Measurements from ENCODE around the gene IFNA13. TPM values are rescaled to one million over a fixed set of nuclear protein-coding genes. Genes with fewer than 3 reads are reported as not detected.
"Not testable (repeated sequence)": the region's sequence is repeated elsewhere in the genome, so short reads cannot be mapped to it uniquely, and the experiment has no call there.

The IFNA13 gene
- total and polyA plus RNA-seq, 2 donors, result not detected

DNA sequence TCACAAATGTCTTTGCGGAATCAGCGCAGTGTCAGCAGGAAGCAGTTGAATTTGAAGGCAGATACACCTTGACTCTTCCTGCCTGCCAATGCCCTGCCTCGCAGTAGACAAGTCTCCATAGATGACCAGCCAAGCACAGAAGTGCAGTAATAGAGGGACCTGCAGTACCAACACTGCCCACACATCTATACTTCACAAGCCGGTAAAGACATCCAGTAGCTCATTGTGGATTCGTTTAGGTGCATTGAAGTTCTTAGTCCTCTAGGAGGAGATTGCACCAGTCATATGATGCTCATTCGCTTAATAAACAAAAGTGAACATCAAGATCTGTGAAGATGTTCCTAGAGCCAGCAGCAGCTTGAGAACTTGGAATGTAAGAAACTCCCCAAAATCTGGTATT lies 24.4 kb upstream of the IFNA13 start:
- 85% methylated on average over 6 of the region's 6 CpGs for WGBS
- Histone ChIP-seq H3K36me3 (ENCODE audit: insufficient read depth) (no peaks in the 10 kb centered on the region), H3K4me3 (ENCODE audit: low read depth, low read length) (no peak overlapping the region), H3K27ac (ENCODE audit: low read depth) (no peak overlapping the region), H3K4me1 (ENCODE audit: insufficient read depth) (no peaks in the 10 kb centered on the region)
- DNase-seq (ENCODE audit: extremely low spot score), result no peak

DNA sequence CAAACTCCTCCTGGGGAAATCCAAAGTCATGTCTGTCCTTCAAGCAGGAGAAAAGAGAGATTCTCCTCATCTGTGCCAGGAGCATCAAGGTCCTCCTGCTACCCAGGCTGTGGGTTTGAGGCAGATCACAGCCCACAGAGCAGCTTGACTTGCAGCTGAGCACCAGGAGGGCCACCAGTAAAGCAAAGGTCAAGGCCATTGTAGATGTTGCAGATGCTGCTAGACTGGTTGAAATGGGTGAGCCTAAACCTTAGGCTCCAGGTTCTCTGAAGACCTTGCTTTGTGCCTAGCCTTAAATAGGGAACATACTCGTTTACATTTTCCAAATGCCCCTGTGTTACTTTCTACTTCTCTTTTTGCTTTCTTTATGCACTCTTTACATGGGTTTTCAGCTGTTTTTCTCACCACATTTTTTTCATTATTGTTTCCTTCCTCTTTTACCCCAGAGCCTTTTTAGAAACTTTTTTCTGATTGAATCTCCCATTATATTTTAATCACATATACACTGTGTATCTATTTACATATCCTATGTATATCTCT lies 17.3 kb upstream of the IFNA13 start, which contains the start of gene IFNA2:
IFNA2 (minus strand) TSS at position 268 of the 540 bp plus-strand sequence; CDS start at position 199, 69 bp downstream.
- no peak for DNase-seq (ENCODE audit: extremely low spot score)
- H3K4me1 ChIP-seq (ENCODE audit: insufficient read depth), result no peaks in the 10 kb centered on the region
- no peak within 1 kb of the TSS for H3K27ac ChIP-seq (ENCODE audit: low read depth)
- no peak within 1 kb of the TSS for H3K4me3 ChIP-seq (ENCODE audit: low read depth, low read length)
- 47% methylated on average over 1 of the region's 1 CpG for WGBS
- no peaks in the 10 kb centered on the region for H3K36me3 ChIP-seq (ENCODE audit: insufficient read depth)

DNA sequence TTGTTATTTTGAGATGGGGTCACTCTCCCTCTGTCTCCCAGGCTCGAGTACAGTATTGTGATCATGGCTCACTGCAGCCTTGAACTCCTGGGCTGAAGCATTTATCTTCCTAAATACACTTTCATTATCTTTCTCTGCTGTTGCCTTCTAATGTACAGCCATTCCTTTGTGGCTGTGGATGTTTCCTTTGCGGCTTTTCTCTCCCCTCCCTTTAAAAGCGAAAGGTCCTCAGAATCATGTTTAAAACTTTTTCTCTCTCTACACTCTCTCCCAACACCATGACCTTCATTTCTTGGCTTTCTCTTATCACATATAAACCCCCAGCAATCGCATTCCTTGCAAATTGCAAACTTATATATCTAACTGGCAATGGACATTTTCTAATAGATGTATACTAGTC lies 15.8 kb upstream of the IFNA13 start:
- H3K4me3 ChIP-seq (ENCODE audit: low read depth, low read length), result no peak overlapping the region
- H3K27ac ChIP-seq (ENCODE audit: low read depth), result no peak overlapping the region
- H3K4me1 ChIP-seq (ENCODE audit: insufficient read depth), result no peaks in the 10 kb centered on the region
- no peaks in the 10 kb centered on the region for H3K36me3 ChIP-seq (ENCODE audit: insufficient read depth)
- no peak for DNase-seq (ENCODE audit: extremely low spot score)
- WGBS, result 64% methylated on average over 4 of the region's 4 CpGs

DNA sequence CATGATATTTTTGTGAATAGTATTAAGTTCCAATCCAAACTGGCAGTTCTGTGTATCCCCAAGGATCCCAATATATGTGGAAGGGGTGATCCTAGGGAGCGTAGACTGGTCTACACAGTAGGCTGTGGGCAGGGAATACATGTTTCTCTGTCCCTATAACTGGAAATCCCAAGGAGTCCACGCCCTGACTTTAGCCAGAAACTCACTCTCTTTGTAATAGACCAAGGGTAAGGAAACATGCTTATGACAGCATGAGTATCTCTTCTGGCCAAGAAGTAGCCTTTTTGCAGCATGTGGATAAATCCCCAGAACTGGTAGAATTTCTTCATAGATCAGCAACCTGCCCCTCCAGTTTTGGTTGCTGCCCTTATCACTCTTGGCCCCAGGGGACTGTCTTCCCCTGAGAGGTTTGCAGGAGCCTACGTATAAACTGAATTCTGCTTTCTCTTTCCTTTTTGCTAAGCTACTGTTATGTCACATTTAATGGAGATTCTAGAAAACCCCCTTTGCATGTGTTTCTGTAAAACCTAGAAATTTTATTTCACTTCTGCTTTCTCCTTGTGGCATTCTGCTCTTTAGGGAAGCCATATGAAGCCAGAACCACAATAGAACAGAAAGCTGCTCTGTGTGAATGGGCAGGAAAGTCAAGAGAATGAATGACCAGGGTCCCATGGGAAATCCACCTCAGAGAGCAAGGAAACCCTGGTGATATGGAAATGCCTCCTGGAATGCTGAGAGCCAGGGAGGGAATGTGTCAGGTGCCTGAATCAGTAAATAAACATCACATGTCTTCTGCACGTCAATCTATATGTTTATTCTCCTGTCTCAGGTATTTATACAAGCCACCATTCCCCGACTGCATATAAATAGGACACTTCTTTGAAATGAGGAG lies 13.8 kb upstream of the IFNA13 start:
- DNase-seq (ENCODE audit: extremely low spot score), result no peak
- H3K4me1 ChIP-seq (ENCODE audit: insufficient read depth), result no peaks in the 10 kb centered on the region
- no peaks in the 10 kb centered on the region for H3K36me3 ChIP-seq (ENCODE audit: insufficient read depth)
- H3K4me3 ChIP-seq (ENCODE audit: low read depth, low read length), result no peak overlapping the region
- 44% methylated on average over 5 of the region's 5 CpGs for WGBS
- no peak overlapping the region for H3K27ac ChIP-seq (ENCODE audit: low read depth)

DNA sequence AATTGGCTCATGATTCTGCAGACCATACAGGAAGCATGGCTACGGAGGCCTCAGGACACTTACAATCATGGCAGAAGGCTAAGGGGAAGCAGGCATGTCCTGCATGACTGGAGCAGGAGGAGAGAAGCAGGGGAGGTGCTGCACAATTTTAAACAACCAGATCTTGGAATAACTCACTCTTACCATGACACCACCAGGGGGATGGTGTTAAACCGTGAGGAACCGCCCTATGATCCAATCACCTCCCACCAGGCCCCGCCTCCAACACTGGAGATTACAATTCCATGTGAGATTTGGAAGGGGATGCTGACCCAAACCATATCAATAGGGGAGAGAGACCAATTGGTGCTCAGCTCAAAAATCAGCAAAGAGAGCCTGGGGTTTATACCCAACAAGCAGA lies 3.6 kb upstream of the IFNA13 start:
- H3K4me1 ChIP-seq (ENCODE audit: insufficient read depth); H3K4me3 ChIP-seq (ENCODE audit: low read depth, low read length); DNase-seq (ENCODE audit: extremely low spot score); H3K36me3 ChIP-seq (ENCODE audit: insufficient read depth); H3K27ac ChIP-seq (ENCODE audit: low read depth): not testable (repeated sequence)
- WGBS, result 73% methylated on average over 4 of the region's 4 CpGs

DNA sequence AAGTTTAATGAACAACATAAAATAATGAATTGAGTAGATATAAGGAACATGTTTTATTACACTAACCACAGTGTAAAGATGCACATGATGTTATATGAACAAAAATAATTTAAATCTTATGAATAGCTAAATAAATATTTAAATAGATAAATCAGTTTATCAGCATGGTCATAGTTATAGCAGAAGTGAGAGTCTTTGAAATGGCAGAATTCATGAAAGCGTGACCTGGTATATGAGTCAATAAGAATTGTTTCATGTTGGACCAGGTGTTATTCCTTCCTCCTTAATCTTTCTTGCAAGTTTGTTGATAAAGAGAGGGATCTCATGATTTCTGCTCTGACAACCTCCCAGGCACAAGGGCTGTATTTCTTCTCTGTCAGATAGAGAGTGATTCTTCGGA lies 688 bp downstream of the IFNA13 start:
- H3K27ac ChIP-seq (ENCODE audit: low read depth); H3K4me3 ChIP-seq (ENCODE audit: low read depth, low read length); H3K36me3 ChIP-seq (ENCODE audit: insufficient read depth); H3K4me1 ChIP-seq (ENCODE audit: insufficient read depth); DNase-seq (ENCODE audit: extremely low spot score): not testable (repeated sequence)
- WGBS, result 90% methylated on average over 1 of the region's 2 CpGs

DNA sequence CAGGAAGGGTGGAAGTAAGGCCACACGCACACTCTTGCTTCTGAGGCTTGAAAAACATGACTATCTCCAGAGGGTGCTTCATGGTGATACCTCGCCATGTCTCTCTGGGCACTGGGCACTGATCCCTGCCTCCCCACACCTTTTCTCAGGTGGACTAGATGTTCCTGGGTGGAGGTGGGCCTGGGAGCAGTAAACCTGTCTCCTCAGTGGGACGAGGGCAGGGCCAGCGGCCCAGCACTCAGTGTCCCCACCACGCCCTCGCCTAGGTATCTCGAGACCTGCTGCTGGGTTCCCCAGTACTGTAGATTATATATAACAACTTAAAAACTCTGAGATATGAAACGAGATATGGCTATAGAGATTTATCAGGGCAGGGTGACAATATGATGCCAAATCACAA lies 5.6 kb downstream of the IFNA13 start:
- H3K4me3 ChIP-seq (ENCODE audit: low read depth, low read length), result no peak overlapping the region
- H3K27ac ChIP-seq (ENCODE audit: low read depth), result no peak overlapping the region
- WGBS, result 89% methylated on average over 8 of the region's 8 CpGs

DNA sequence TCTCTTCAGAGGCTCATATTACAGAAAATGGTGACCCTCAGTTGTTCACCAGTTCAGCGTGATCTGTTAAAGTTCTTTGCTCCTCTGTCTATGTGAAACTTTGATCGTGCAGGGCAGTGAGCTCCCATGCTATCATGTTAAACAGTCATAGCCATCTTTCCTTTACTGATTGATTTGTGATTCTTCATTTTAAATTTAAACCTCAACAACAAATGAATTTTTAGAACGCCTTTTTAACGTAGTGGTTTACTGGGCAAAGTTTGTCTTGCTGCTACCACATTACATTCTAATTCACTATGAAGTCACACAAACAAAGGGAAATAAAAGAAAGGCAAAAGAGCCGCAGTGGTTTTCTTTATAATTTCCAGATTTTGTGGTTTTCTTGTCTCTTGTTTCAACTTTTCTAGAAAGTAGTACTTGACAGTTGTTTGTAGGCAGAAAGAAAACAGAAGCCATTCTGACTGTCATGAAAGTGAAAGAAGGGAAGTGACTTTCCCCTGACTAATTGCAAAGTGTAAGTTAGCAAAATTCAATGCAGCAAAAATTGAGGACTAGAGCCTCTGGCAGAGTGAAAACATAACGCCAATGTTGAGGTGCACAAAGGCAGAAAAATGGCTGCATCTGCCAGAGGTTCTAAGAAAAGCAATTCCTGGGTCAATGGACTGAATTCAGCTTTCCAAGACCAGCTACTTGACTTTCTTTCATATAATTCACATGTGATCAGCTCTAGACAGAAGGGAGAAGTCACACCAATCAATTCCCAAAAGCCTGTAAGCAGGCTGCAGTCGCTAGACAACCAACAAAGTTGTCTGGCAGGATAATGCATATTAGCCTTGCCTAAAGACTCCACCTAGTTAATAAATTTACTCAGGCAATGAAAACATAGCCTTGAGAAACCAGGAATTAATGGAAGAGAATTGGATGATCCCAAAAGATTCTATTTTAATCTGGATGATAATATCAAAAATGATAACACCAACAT lies 10.1 kb downstream of the IFNA13 start:
- Histone ChIP-seq H3K27ac (ENCODE audit: low read depth) (no peak overlapping the region), H3K4me1 (ENCODE audit: insufficient read depth) (no peaks in the 10 kb centered on the region), H3K4me3 (ENCODE audit: low read depth, low read length) (no peak overlapping the region), H3K36me3 (ENCODE audit: insufficient read depth) (no peaks in the 10 kb centered on the region)
- WGBS, result 61% methylated on average over 7 of the region's 7 CpGs
- no peak for DNase-seq (ENCODE audit: extremely low spot score)

More for the DNA sequence above, 5.6 kb downstream of the IFNA13 start:
- DNase-seq (ENCODE audit: extremely low spot score), result no peak
- Histone ChIP-seq H3K4me1 (ENCODE audit: insufficient read depth) (no peaks in the 10 kb centered on the region), H3K36me3 (ENCODE audit: insufficient read depth) (no peaks in the 10 kb centered on the region)

DNA sequence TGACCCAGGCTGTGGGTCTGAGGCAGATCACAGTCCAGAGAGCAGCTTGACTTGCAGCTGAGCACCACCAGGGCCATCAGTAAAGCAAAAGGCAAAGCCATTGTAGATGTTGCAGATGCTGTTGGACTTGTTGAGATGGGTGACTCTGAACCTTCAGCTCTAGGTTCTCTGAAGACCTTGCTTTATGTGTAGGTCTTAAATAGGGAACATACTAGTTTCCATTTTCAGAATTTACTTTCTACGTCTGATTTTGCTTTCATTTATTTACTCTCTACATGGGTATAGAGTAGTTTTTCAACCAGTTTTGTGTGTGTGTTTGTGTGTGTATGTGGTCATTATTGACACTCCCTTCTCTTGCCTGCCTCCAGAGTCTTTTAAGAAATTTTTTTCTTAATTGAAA lies 17.1 kb downstream of the IFNA13 start, which contains the start of gene IFNA6:
IFNA6 (minus strand) TSS at position 101 of the 400 bp plus-strand sequence; CDS start at position 101, 0 bp downstream.
- Histone ChIP-seq H3K27ac (ENCODE audit: low read depth) (no peak within 1 kb of the TSS), H3K36me3 (ENCODE audit: insufficient read depth) (no peaks in the 10 kb centered on the region), H3K4me1 (ENCODE audit: insufficient read depth) (no peaks in the 10 kb centered on the region), H3K4me3 (ENCODE audit: low read depth, low read length) (no peak within 1 kb of the TSS)
- DNase-seq (ENCODE audit: extremely low spot score), result no peak
- WGBS, result 90% methylated on average over 1 of the region's 1 CpG

DNA sequence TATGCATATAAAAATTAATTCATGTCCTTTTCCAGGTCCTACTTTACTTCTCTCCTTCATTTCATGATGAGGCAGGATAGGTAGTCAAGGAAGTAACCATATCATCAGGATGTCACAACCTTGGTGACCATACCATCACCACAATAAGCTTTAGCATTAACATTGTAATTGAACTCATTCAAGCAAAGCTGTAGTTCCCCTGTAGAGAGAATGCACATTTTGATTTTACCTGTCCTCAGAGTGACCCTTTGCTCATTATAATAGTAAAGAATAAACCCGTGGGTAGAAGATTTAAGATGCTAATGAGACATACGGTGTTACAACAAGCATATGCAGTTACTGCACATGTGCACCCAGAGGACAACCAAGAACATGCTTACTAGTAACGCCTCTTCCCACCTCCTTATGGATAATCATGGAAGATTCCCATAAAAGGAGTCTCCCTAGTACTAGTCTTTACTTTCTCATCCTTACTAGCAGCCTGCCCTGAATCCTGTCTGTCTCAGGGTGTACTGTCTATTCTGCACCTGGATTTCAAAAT lies 19.4 kb downstream of the IFNA13 start:
- no peak overlapping the region for H3K4me3 ChIP-seq (ENCODE audit: low read depth, low read length)
- no peaks in the 10 kb centered on the region for H3K36me3 ChIP-seq (ENCODE audit: insufficient read depth)
- 75% methylated on average over 3 of the region's 3 CpGs for WGBS
- H3K4me1 ChIP-seq (ENCODE audit: insufficient read depth), result no peaks in the 10 kb centered on the region
- no peak overlapping the region for H3K27ac ChIP-seq (ENCODE audit: low read depth)
- no peak for DNase-seq (ENCODE audit: extremely low spot score)

DNA sequence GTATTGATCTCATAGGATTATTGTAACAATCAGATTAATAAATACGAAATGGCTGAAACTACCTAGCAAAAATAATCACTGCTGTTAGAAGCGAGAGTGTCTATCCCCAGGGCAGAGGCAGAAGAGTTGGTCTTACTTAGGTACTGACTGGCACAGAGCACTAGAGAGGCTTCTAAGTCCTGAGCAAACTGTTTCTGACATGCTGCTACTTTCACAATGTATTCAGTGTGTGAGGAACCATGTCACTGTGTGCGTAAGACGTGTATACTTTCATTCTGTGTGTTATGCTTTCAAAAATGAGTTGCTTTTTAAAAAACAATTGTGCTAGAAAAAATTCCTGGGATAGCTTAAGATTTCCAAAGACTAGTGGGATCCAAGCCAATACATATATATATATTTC lies 27.1 kb downstream of the IFNA13 start:
- WGBS, result 86% methylated on average over 4 of the region's 4 CpGs
- Histone ChIP-seq H3K4me3 (ENCODE audit: low read depth, low read length) (no peak overlapping the region), H3K27ac (ENCODE audit: low read depth) (no peak overlapping the region), H3K4me1 (ENCODE audit: insufficient read depth) (no peaks in the 10 kb centered on the region), H3K36me3 (ENCODE audit: insufficient read depth) (no peaks in the 10 kb centered on the region)
- DNase-seq (ENCODE audit: extremely low spot score), result no peak

DNA sequence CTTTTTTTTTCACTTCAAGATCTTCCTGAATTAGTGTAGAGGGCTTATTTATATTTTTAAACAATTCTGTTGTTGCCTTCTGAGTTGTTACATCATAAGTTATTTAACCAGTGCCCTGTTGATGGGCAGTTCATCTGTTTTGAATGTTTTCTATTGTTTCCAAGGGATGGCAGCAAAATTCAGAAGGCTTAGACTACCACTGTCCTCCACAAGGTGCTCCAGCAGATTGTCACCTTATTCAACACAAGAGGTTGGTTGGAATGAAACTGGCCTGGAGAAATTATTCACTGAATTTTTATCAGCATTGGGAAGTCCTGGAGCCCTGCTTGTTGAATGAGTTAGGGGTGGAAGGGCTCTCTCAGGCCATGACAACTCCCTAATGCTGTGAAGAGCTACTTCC lies 31.4 kb downstream of the IFNA13 start:
- Histone ChIP-seq H3K4me3 (ENCODE audit: low read depth, low read length) (no peak overlapping the region), H3K4me1 (ENCODE audit: insufficient read depth) (no peaks in the 10 kb centered on the region), H3K27ac (ENCODE audit: low read depth) (no peak overlapping the region), H3K36me3 (ENCODE audit: insufficient read depth) (no peaks in the 10 kb centered on the region)
- no peak for DNase-seq (ENCODE audit: extremely low spot score)

Data from urinary bladder (tissue), 4 donors.